HG03045 (cell line): ENCODE data around the gene CTNND2.
"Not testable (repeated sequence)": the region's sequence is repeated elsewhere in the genome, so short reads cannot be mapped to it uniquely, and the experiment has no call there.

ENCODE experiments used
- ATAC-seq: cut with Tn5 transposase; IDR thresholded peaks from one replicate; pipeline ENCODE4 v1.9.1; 2021; ENCODE audit warnings: mild to moderate bottlenecking, moderate library complexity; ENCODE audit not compliant: unreplicated experiment

Gene CTNND2

GRCh38 chr5:11355491-11355890 lies 548.8 kb downstream of the CTNND2 start:
- ATAC-seq: no peak

GRCh38 chr5:11346336-11346735 lies 557.9 kb downstream of the CTNND2 start:
- ATAC-seq: no peak

- ATAC-seq: no peak
These were observed 568.1 kb downstream of the CTNND2 start for GRCh38 chr5:11335881-11336760.

- no peak for ATAC-seq
These were observed 569.8 kb downstream of the CTNND2 start for GRCh38 chr5:11334404-11334803.

- no peak for ATAC-seq
These were observed 574.6 kb downstream of the CTNND2 start for GRCh38 chr5:11329679-11330078.

- no peak for ATAC-seq
These were observed 579.5 kb downstream of the CTNND2 start for GRCh38 chr5:11324521-11325289.

GRCh38 chr5:11323761-11324160 lies 580.5 kb downstream of the CTNND2 start:
- no peak for ATAC-seq

GRCh38 chr5:11322133-11322532 lies 582.1 kb downstream of the CTNND2 start:
- ATAC-seq: no peak

- ATAC-seq: no peak
These were observed 584.2 kb downstream of the CTNND2 start for GRCh38 chr5:11319836-11320580.

- not testable (repeated sequence) for ATAC-seq
These were observed 590.6 kb downstream of the CTNND2 start for GRCh38 chr5:11313694-11314093.

GRCh38 chr5:11311731-11312130 lies 592.5 kb downstream of the CTNND2 start:
- no peak for ATAC-seq

- ATAC-seq: no peak
These were observed 593.0 kb downstream of the CTNND2 start for GRCh38 chr5:11311272-11311671.

GRCh38 chr5:11310158-11310557 lies 594.1 kb downstream of the CTNND2 start:
- no peak for ATAC-seq

- ATAC-seq: no peak
These were observed 597.9 kb downstream of the CTNND2 start for GRCh38 chr5:11306365-11306764.

- ATAC-seq: no peak
These were observed 599.0 kb downstream of the CTNND2 start for GRCh38 chr5:11305245-11305644.

- ATAC-seq: no peak
These were observed 599.6 kb downstream of the CTNND2 start for GRCh38 chr5:11304641-11305040.

- ATAC-seq: no peak
These were observed 601.6 kb downstream of the CTNND2 start for GRCh38 chr5:11302663-11303062.

GRCh38 chr5:11301171-11301570 lies 603.1 kb downstream of the CTNND2 start:
- no peak for ATAC-seq

GRCh38 chr5:11300736-11301135 lies 603.5 kb downstream of the CTNND2 start:
- no peak for ATAC-seq

GRCh38 chr5:11298877-11299276 lies 605.4 kb downstream of the CTNND2 start:
- no peak for ATAC-seq

- ATAC-seq: no peak
These were observed 610.7 kb downstream of the CTNND2 start for GRCh38 chr5:11293523-11293922.
